ENCODE measurements around the gene ACTN4.

The ACTN4 gene

DNA sequence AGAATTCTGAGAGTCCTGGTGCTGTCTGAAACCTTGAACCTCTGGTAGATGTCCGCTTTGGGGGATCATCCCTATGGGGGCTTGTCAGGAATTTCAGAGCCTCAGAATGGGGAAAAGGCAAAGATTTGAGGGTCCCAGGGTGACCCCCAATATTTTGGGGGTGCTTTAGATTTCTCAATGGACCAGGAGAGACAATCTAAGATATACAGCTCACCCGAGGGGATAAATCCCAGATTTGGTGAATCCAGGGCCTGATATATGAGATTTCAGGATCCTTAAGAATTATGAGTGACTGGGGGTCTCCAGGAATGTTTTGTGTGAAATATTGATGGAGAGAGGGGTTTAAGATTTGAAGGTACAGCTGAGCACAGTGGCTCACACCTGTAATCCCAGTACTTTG is 93.5 kb downstream of the ACTN4 start:
- TF ChIP-seq, protein P1, sequence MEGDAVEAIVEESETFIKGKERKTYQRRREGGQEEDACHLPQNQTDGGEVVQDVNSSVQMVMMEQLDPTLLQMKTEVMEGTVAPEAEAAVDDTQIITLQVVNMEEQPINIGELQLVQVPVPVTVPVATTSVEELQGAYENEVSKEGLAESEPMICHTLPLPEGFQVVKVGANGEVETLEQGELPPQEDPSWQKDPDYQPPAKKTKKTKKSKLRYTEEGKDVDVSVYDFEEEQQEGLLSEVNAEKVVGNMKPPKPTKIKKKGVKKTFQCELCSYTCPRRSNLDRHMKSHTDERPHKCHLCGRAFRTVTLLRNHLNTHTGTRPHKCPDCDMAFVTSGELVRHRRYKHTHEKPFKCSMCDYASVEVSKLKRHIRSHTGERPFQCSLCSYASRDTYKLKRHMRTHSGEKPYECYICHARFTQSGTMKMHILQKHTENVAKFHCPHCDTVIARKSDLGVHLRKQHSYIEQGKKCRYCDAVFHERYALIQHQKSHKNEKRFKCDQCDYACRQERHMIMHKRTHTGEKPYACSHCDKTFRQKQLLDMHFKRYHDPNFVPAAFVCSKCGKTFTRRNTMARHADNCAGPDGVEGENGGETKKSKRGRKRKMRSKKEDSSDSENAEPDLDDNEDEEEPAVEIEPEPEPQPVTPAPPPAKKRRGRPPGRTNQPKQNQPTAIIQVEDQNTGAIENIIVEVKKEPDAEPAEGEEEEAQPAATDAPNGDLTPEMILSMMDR (conservative IDR thresholded peaks at IDR 0.05; ENCODE audit: low read depth, low read length) = no peak
- no peak for DNase-seq (ENCODE audit: low read depth)
- no peak overlapping the region for H3K4me3 ChIP-seq (ENCODE audit: low read length)

DNA sequence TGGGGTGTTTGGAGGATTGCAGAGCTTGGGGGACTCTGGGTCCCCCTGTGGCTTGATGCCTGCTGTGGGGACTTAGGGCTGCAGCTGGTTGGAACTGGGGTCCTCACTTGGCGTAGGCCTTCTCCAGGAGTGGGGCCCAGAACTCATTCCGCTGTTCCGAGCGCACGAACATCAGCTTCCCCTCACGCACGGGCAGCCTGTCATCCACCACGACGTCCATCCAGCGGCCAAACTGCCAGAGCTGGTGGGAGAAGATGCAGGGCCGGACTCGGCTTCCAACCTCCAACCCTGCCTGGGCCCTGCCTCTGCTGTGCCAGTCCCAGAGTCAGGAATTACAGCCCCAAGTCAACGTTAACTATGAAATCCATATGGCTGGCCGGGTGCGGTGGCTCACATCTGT is 94.2 kb downstream of the ACTN4 start:
- TF ChIP-seq, protein P1 (conservative IDR thresholded peaks at IDR 0.05; ENCODE audit: low read depth, low read length) = no peak

DNA sequence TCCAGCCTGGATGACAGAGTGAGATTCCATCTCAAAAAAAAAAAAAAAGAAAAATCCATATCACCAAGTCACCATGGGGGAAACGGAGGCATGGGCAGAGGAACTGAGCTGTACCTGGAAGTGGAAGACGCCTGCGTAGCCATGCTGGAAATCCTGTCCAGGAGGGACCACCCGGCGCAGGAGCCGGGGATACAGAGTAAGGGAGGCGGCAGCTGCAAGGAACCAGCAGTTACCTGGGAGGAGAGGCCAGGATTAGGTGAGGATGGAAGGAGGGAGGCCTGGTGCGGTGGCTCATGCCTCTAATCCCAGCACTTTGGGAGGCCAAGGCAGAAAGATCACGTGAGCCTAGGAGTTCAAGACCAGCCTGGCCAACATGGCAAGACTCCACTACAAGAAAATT is 94.8 kb downstream of the ACTN4 start:
- no peak for DNase-seq (ENCODE audit: low read depth)
- TF ChIP-seq, protein P1 (conservative IDR thresholded peaks at IDR 0.05; ENCODE audit: low read depth, low read length) = no peak
- no peak overlapping the region for H3K4me3 ChIP-seq (ENCODE audit: low read length)

More for the DNA sequence above, 94.2 kb downstream of the ACTN4 start:
- no peak for DNase-seq (ENCODE audit: low read depth)
- H3K4me3 ChIP-seq (ENCODE audit: low read length) = no peak overlapping the region

DNA sequence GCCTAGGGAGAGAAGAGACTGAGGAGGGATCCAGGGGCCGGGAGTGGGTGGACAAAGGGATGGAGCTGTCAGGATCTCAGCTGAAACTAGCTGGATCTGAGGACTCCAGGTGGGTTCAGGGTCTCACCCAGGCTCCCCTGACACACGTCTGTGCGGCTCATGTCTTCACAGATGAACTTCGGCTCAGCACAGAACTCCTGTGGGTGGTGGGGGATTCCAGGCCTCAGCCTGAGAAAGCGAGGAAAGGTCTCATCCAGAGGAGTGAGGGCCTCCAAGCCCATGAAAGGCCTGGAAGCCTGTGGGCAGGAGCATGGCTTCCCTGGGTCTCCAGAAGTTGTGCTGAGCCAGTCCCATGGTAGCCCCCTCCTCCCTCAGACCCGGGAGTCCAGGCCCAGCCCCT is 95.5 kb downstream of the ACTN4 start:
- TF ChIP-seq, protein P1 (conservative IDR thresholded peaks at IDR 0.05; ENCODE audit: low read depth, low read length) = no peak
- DNase-seq (ENCODE audit: low read depth) = no peak
- no peak overlapping the region for H3K4me3 ChIP-seq (ENCODE audit: low read length)

DNA sequence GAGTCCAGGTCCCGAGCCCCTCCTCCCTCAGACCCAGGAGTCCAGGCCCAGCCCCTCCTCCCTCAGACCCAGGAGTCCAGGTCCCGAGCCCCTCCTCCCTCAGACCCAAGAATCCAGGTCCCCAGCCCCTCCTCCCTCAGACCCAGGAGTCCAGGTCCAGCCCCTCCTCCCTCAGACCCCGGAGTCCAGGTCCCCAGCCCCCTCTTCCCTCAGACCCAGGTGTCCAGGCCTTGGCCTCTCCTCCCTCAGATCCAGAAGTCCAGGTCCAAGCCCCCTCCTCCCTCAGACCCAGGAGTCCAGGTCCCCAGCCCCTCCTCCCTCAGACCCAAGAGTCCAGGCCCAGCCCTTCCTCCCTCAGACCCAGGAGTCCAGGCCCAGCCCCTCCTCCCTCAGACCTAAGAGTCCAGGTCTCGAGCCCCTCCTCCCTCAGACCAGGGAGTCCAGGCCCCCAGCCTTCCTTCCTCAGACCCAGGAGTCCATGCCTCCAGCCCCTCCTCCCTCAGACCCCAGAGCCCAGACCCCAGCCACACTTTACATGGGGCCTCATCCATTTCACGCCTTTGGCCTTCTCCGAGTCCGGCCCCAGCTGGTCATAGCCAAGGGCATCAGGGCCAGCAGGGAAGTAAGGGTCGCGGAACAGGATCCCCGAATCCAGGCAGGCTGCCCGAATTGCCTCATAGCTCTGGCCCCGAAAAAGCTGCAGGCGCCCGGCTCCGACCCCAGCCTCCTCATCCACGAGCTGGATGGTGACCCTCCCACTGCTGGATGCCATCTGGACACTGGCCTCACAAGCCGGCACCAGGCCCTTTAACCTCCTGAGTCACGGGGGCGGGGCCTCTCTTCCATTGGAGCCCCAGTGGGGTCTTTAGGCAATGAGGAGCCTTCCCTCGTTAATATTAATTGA is 96.2 kb downstream of the ACTN4 start:
- TF ChIP-seq, protein P1 (conservative IDR thresholded peaks at IDR 0.05; ENCODE audit: low read depth, low read length) = no peak
- H3K4me3 ChIP-seq (ENCODE audit: low read length) = no peak overlapping the region
- no peak for DNase-seq (ENCODE audit: low read depth)

DNA sequence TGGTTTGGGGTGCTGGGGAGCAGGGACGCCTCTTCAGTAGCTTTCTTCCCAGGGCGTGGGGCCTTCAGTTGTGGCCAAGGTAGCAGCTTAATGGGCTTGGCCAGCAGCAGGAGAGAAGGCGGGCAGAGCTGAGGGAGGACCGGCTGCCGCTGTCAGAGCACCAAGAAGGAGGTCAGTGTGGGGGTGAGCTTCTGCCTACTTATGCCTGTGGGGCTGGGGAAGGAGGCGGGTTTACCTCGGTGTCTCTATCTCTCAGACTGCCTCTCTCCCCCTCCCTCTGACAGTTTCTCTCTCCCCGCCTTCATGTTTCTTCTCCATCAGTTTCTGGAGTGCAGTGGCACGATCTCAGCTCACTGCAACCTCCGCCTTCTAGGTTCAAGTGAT is 96.8 kb downstream of the ACTN4 start, which contains the start of gene CAPN12:
CAPN12 (minus strand) TSS at position 177 of the 384 bp plus-strand sequence. CDS start 309 bp downstream, outside the sequence.
- TF ChIP-seq, protein P1 (conservative IDR thresholded peaks at IDR 0.05; ENCODE audit: low read depth, low read length) = no peak
- no peak for DNase-seq (ENCODE audit: low read depth)

DNA sequence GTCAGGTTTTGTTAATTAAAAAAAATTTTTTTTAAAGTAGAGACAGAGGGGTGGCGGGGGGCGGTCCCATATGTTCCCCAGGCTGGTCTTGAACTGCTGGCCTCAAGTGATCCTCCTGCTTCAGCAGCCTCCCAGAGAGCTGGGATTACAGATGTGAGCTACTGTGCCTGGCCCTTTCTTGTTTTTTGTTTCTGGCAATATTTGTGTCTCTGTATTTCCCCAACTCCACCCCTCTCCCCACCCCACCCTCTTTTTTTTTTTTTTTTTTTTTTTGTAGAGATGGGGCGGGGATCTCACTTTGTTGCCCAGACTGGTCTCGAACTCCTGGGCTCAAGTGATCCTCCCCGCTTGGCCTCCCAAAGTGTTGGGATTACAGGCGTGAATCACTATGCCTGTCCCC is 97.4 kb downstream of the ACTN4 start:
- no peak overlapping the region for H3K4me3 ChIP-seq (ENCODE audit: low read length)
- TF ChIP-seq, protein P1 (conservative IDR thresholded peaks at IDR 0.05; ENCODE audit: low read depth, low read length) = no peak
- no peak for DNase-seq (ENCODE audit: low read depth)

More for the DNA sequence above, 96.8 kb downstream of the ACTN4 start, which contains the start of gene CAPN12:
- H3K4me3 ChIP-seq (ENCODE audit: low read length) = no peak within 1 kb of the TSS
